HEK293T (cell line): ENCODE results near the gene COLEC12.

Experiments
- CTCF ChIA-PET: fragments of 350-600 bp; formaldehyde crosslinking; extraction: SDS; loops from one replicate; lab custom pipeline; 2021; ENCODE audit warnings: antibody characterized with exemption, inconsistent platforms; lab: Yijun Ruan, JAX
- POLR2A ChIA-PET: fragments of 350-600 bp; formaldehyde crosslinking; extraction: SDS; loops from one replicate; lab custom pipeline; 2020; ENCODE audit warnings: antibody characterized with exemption, inconsistent platforms; lab: Yijun Ruan, JAX
- DNase-seq: peaks from one replicate; pipeline ENCODE4 v3.0.0; 2012; ENCODE audit warnings: mixed read lengths; ENCODE audit errors: extremely low spot score
- ARNT ChIP-seq: fragments of 450-650 bp; IDR thresholded peaks from 2 replicates; pipeline ENCODE4 v1.6.1; 2017; ENCODE audit warnings: mild to moderate bottlenecking
- BHLHE40 ChIP-seq: fragments of 450-650 bp; IDR thresholded peaks from 2 replicates; pipeline ENCODE4 v1.6.1; 2016; ENCODE audit warnings: mild to moderate bottlenecking, moderate library complexity, borderline replicate concordance
- CTBP1 ChIP-seq: fragments of 450-650 bp; IDR thresholded peaks from 2 replicates; pipeline ENCODE4 v1.6.1; 2016; ENCODE audit warnings: borderline replicate concordance
- ELF4 ChIP-seq: fragments of 450-650 bp; IDR thresholded peaks from 2 replicates; pipeline ENCODE4 v1.6.1; 2017; ENCODE audit warnings: antibody characterized with exemption
- FOXA1 ChIP-seq: fragments of 450-650 bp; IDR thresholded peaks from 2 replicates; pipeline ENCODE4 v1.6.1; 2016; ENCODE audit warnings: mild to moderate bottlenecking
- FOXK2 ChIP-seq: fragments of 450-650 bp; IDR thresholded peaks from 2 replicates; pipeline ENCODE4 v1.6.1; 2016; ENCODE audit warnings: mild to moderate bottlenecking
- FOXM1 ChIP-seq: fragments of 450-650 bp; IDR thresholded peaks from 2 replicates; pipeline ENCODE4 v1.6.1; 2017; ENCODE audit warnings: mild to moderate bottlenecking, borderline replicate concordance
- HDGF ChIP-seq: fragments of 450-650 bp; IDR thresholded peaks from 2 replicates; pipeline ENCODE4 v1.6.1; 2017; ENCODE audit warnings: antibody characterized with exemption, borderline replicate concordance
- L3MBTL2 ChIP-seq: fragments of 450-650 bp; conservative IDR thresholded peaks from 2 replicates; pipeline ENCODE4 v1.6.1; 2016; ENCODE audit warnings: mild to moderate bottlenecking
- LEF1 ChIP-seq: fragments of 450-650 bp; IDR thresholded peaks from 2 replicates; pipeline ENCODE4 v1.6.1; 2017; ENCODE audit warnings: mild to moderate bottlenecking, borderline replicate concordance
- NFRKB ChIP-seq: fragments of 450-650 bp; IDR thresholded peaks from 2 replicates; pipeline ENCODE4 v1.6.1; 2016; ENCODE audit warnings: mild to moderate bottlenecking, moderate library complexity
- SP1 ChIP-seq: fragments of 450-650 bp; IDR thresholded peaks from 2 replicates; pipeline ENCODE4 v1.6.1; 2017
- SUZ12 ChIP-seq: fragments of 450-650 bp; IDR thresholded peaks from 2 replicates; pipeline ENCODE4 v1.6.1; 2016; ENCODE audit warnings: mild to moderate bottlenecking
- TARDBP ChIP-seq: fragments of 450-650 bp; IDR thresholded peaks from 2 replicates; pipeline ENCODE4 v1.6.1; 2016
- ZNF384 ChIP-seq: fragments of 450-650 bp; IDR thresholded peaks from 2 replicates; pipeline ENCODE4 v1.6.1; 2016
- TF ChIP-seq, protein P1 (sequence below): fragments of 450-650 bp; IDR thresholded peaks from 2 replicates; pipeline ENCODE4 v1.6.1; 2016

Gene COLEC12

DNA sequence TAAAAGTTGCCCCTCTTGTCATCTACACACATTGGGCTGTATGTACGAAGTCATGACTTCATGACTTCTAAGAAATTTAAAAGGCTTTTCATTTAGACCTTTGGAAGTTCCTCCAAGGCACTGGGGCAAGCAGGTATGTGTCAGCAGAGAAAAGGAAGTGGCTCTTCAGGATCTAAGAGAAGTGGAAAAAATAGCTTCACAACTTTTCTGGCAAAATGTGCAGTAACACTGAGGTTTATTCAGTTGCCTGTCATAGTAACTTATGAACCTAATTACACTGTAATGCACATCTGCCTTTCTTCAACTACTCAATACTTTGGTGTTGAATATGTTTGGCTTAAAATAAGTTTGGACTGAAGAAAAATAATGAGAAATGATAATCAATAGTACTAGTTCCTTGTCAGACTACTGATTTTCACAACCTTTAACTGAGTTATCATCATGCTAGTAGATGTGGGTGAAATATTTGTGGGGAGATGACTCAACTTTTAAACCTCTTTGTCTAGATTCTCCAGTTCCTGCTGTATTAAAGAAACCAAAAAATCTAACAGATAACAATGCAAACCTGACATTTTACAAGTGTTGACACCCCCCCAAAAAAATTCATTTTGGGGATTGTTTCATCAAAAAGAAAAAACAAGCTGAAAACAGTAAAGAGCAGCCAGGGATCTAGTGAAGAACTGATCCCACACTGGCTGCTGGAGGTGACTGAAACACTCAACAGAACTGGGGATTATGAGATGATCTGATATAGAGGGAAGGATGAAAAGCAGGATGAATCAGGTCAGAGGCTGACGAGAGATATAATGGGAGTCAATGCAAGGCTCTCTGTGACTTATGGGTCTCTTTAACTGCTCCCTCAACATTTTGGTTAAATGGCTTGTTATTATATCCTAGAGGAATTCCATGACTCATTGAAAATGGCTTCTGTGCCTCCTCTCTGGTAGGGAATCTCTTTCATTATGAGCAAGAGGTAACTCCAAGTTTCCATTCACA is 84.6 kb downstream of the COLEC12 start:
- no peak for DNase-seq
- ChIA-PET CTCF (no interaction called here), POLR2A (no interaction called here)
- TF ChIP-seq BHLHE40 (no peak), SUZ12 (no peak), HDGF (no peak), FOXK2 (no peak), L3MBTL2 (no peak), NFRKB (no peak)

DNA sequence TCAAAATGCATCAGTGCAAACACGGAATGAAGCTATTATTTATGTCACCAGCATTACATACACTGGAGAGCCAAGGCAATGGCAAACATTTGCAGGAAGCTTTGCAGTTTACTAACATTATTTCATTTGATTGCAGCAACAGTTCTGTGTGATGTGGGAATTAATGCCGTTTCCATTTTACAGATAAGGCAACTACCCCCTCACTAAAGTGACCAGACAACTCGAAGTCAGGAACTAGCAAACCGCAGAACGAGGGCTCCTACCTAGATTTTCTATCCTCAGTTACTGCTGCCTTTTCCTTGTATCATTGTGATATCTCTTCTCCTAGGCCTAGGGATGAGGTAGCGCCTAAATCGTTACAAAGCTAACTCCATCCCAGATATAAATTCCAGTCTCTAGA is 85.5 kb downstream of the COLEC12 start:
- ChIA-PET POLR2A (interaction anchor here (0.5 kb wide), 1 partner anchor 19 kb away, joined by 3 read pairs; no protein-coding TSS in a partner anchor), CTCF (no interaction called here)
- TF ChIP-seq NFRKB = no peak
- TF ChIP-seq ARNT = no peak
- TF ChIP-seq L3MBTL2 = no peak
- TF ChIP-seq BHLHE40 = no peak
- no peak for TF ChIP-seq ELF4
- TF ChIP-seq FOXK2 = no peak
- TF ChIP-seq FOXA1 = no peak
- no peak for TF ChIP-seq CTBP1
- TF ChIP-seq LEF1 = no peak
- DNase-seq = no peak

DNA sequence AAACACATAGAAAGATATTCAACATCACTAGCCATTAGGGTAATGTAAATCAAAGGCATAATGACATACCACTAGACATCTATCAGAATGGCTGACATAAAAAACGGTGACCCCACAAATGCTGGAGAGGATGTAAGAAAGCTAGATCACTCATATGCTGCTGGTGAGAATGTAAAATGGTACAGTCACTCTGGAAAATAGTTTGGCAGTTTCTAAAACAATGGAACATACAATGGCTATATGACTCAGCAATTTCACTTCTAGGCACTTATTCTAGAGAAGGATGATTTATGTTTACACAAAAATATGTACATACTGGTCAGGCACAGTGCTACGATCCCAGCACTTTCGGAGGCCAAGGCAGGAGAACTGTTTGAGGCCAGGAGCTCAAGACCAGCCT is 87.3 kb downstream of the COLEC12 start:
- ChIA-PET POLR2A (no interaction called here), CTCF (no interaction called here)
- no peak for DNase-seq
- TF ChIP-seq L3MBTL2 (no peak), SUZ12 (no peak), FOXK2 (no peak), FOXA1 (no peak), HDGF (no peak), ELF4 (no peak), BHLHE40 (no peak)

DNA sequence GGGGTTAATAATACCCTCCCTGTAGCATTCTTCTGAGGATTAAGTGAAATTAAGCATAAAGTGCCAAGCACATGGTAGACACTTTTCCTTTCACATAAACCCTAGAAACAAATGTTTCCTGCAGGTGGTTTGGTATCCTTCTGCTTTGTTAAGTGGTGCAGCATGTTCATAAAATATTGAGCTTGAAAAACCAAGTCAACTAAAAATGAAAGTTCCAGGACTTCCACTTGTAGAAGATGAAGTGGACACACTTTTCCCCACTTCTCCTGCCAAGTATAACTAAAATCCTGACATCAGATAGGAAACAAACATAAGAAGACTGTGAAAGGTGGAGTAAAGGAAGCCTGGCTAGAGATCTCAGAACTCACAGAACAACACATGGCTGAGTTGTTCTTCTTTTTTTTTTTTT is 90.5 kb downstream of the COLEC12 start:
- CTCF ChIA-PET = no interaction called here
- POLR2A ChIA-PET = no interaction called here
- no peak for DNase-seq
- TF ChIP-seq ARNT (no peak), ELF4 (no peak), ZNF384 (no peak), SUZ12 (no peak), BHLHE40 (no peak), FOXK2 (no peak), L3MBTL2 (no peak), CTBP1 (no peak), TARDBP (no peak), LEF1 (no peak), HDGF (no peak), NFRKB (no peak), SP1 (no peak), FOXA1 (no peak), FOXM1 (no peak)
- TF ChIP-seq, protein P1, sequence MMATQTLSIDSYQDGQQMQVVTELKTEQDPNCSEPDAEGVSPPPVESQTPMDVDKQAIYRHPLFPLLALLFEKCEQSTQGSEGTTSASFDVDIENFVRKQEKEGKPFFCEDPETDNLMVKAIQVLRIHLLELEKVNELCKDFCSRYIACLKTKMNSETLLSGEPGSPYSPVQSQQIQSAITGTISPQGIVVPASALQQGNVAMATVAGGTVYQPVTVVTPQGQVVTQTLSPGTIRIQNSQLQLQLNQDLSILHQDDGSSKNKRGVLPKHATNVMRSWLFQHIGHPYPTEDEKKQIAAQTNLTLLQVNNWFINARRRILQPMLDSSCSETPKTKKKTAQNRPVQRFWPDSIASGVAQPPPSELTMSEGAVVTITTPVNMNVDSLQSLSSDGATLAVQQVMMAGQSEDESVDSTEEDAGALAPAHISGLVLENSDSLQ = no peak

DNA sequence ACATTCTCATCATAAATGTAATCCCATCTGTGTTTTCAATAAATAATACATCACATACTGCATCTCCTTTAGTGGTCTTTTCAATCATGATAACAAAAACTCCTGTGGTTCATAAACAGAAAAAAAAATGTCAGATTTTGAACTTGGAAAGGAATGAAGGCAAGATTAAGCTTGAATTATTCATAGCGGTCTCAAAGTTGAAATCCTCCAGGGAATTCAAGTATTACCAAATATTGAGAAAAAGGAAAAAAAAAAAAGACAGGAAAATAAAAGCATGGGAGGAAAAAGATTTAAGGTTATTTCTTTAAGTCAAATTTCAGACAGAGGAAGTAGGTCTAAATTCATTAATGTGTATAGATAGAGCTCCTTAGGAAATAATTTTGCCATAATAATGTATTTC is 92.1 kb downstream of the COLEC12 start:
- no peak for DNase-seq
- TF ChIP-seq NFRKB = no peak
- TF ChIP-seq SP1 = no peak
- no peak for TF ChIP-seq ARNT
- no peak for TF ChIP-seq ELF4
- no peak for TF ChIP-seq TARDBP
- TF ChIP-seq SUZ12 = no peak
- TF ChIP-seq HDGF = no peak
- TF ChIP-seq ZNF384 = no peak
- TF ChIP-seq FOXM1 = no peak
- TF ChIP-seq L3MBTL2 = no peak
- TF ChIP-seq FOXK2 = no peak
- no peak for TF ChIP-seq BHLHE40
- TF ChIP-seq FOXA1 = no peak
- TF ChIP-seq, protein P1 = no peak
- TF ChIP-seq LEF1 = no peak
- TF ChIP-seq CTBP1 = no peak
- POLR2A ChIA-PET = no interaction called here
- CTCF ChIA-PET = no interaction called here

DNA sequence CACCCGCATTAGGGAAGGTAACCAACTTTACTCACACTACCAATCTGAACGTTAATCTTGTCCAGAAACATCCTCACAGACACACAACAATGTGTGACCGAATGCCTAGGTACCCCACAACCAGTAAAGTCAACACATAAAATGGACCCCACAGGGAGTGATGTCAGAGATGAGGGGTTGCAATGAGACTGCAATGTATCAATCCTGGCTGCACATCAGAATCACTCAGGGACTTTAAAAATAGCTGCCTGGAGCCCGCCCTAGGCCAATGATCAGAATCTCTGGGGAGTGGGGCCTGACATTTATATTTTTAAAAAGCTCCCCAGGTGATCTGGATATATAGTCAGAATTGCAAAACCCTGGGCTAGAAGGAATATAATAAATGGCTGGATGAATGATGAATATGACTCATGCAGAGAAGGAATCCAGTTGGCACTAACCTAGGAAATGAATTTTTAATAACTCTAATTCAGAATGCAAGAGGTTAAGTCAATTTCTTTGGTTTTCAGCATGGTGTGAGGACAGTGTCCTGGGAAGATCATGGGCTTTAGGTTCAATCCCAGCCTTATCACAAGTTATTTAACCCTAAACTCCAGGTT is 92.8 kb downstream of the COLEC12 start:
- ChIA-PET CTCF (no interaction called here), POLR2A (no interaction called here)
- DNase-seq = no peak
- TF ChIP-seq L3MBTL2 = no peak
- TF ChIP-seq ARNT = no peak
- no peak for TF ChIP-seq NFRKB
- no peak for TF ChIP-seq FOXK2
- TF ChIP-seq LEF1 = no peak
- TF ChIP-seq ELF4 = no peak
